Measurements from ENCODE around the gene NCKAP1. TPM values are rescaled to one million over a fixed set of nuclear protein-coding genes. Genes with fewer than 3 reads are reported as not detected.

Gene NCKAP1
- total RNA-seq, 1 experiment from 2014 or later, result 76.2 TPM

GRCh38 chr2:183069174-183069573 is 30.9 kb upstream of the NCKAP1 start:
- no peak overlapping the region for H3K4me2 ChIP-seq (ENCODE audit: low read length)
- H3K9ac ChIP-seq (ENCODE audit: low read length), result no peak overlapping the region
- H3K4me3 ChIP-seq (ENCODE audit: low read length), result no peak overlapping the region
- no peaks in the 10 kb centered on the region for H3K27me3 ChIP-seq (ENCODE audit: low read length)
- H2AFZ ChIP-seq (ENCODE audit: low read length), result no peak overlapping the region
- H3K79me2 ChIP-seq (ENCODE audit: low read length), result no peaks in the 10 kb centered on the region
- intact Hi-C loops (cut with micrococcal nuclease), result no loop called here
- no TSS peak for BruUV-seq (replicated peaks)
- DNase-seq (no peak), ATAC-seq (no peak)
- no peaks in the 10 kb centered on the region for H3K36me3 ChIP-seq (ENCODE audit: low read depth, low read length)
- no peak for TF ChIP-seq EZH2phosphoT487 (IDR thresholded peaks at IDR 0.05; ENCODE audit: borderline replicate concordance, low read length)
- no peaks in the 10 kb centered on the region for H3K9me2 ChIP-seq (replicated peaks; ENCODE audit: low read length)
- ChIA-PET CTCF (no interaction called here), POLR2A (ENCODE audit: unreplicated experiment) (no interaction called here)
- H3K4me1 ChIP-seq (ENCODE audit: insufficient read depth, low read length), result no peaks in the 10 kb centered on the region
- H3F3A ChIP-seq (ENCODE audit: low read length, unreplicated experiment), result no peaks in the 10 kb centered on the region
- no peak overlapping the region for H3K27ac ChIP-seq (ENCODE audit: low read length)
- H3K9me3 ChIP-seq (ENCODE audit: low read length), result 0 out of 2 replicates have a peak, but pooled peaks cover 3% of the 10 kb centered on the region
- H4K20me1 ChIP-seq (ENCODE audit: low read length), result no peaks in the 10 kb centered on the region

- Histone ChIP-seq H3K4me3 (ENCODE audit: low read length) (no peak overlapping the region), H4K20me1 (ENCODE audit: low read length) (no peaks in the 10 kb centered on the region), H3K36me3 (ENCODE audit: low read depth, low read length) (no peaks in the 10 kb centered on the region), H3K4me2 (ENCODE audit: low read length) (no peak overlapping the region), H3K27me3 (ENCODE audit: low read length) (no peaks in the 10 kb centered on the region), H3K4me1 (ENCODE audit: insufficient read depth, low read length) (no peaks in the 10 kb centered on the region), H3F3A (ENCODE audit: low read length, unreplicated experiment) (no peaks in the 10 kb centered on the region), H3K9me3 (ENCODE audit: low read length) (0 out of 2 replicates have a peak, but pooled peaks cover 3% of the 10 kb centered on the region), H3K9ac (ENCODE audit: low read length) (no peak overlapping the region), H2AFZ (ENCODE audit: low read length) (no peak overlapping the region), H3K79me2 (ENCODE audit: low read length) (no peaks in the 10 kb centered on the region), H3K9me2 (replicated peaks; ENCODE audit: low read length) (no peaks in the 10 kb centered on the region), H3K27ac (ENCODE audit: low read length) (no peak overlapping the region)
- CTCF ChIA-PET, result no interaction called here
- BruUV-seq (replicated peaks), result no TSS peak
- DNase-seq (no peak), ATAC-seq (no peak)
- POLR2A ChIA-PET (ENCODE audit: unreplicated experiment), result no interaction called here
- TF ChIP-seq CTCF (conservative IDR thresholded peaks at IDR 0.05; ENCODE audit: low read depth, low read length), result no peak
- intact Hi-C loops (cut with micrococcal nuclease), result no loop called here
These were observed 30.3 kb upstream of the NCKAP1 start for GRCh38 chr2:183068561-183068960.

- POLR2A ChIA-PET (ENCODE audit: unreplicated experiment), result interaction anchor here (0.7 kb wide), 1 partner anchor 1101 kb away, joined by 6 read pairs; no protein-coding TSS in a partner anchor
These were observed 24.8 kb upstream of the NCKAP1 start for GRCh38 chr2:183063083-183063482.

More at GRCh38 chr2:183063083-183063482, 24.8 kb upstream of the NCKAP1 start:
- Histone ChIP-seq H2AFZ (ENCODE audit: low read length) (no peak overlapping the region), H3F3A (ENCODE audit: low read length, unreplicated experiment) (peaks cover 4% of the 10 kb centered on the region), H3K27ac (ENCODE audit: low read length) (no peak overlapping the region), H3K36me3 (ENCODE audit: low read depth, low read length) (no peaks in the 10 kb centered on the region), H3K9ac (ENCODE audit: low read length) (no peak overlapping the region), H3K79me2 (ENCODE audit: low read length) (no peaks in the 10 kb centered on the region), H3K4me3 (ENCODE audit: low read length) (no peak overlapping the region), H3K9me3 (ENCODE audit: low read length) (no peaks in the 10 kb centered on the region), H3K4me1 (ENCODE audit: insufficient read depth, low read length) (peaks cover 12% of the 10 kb centered on the region), H3K9me2 (replicated peaks; ENCODE audit: low read length) (no peaks in the 10 kb centered on the region), H3K27me3 (ENCODE audit: low read length) (no peaks in the 10 kb centered on the region), H4K20me1 (ENCODE audit: low read length) (no peaks in the 10 kb centered on the region), H3K4me2 (ENCODE audit: low read length) (no peak overlapping the region)
- TF ChIP-seq CTCF (conservative IDR thresholded peaks at IDR 0.05; ENCODE audit: low read depth, low read length) (no peak), EZH2 (IDR thresholded peaks at IDR 0.05; ENCODE audit: low read length, unreplicated experiment) (no peak), EZH2phosphoT487 (IDR thresholded peaks at IDR 0.05; ENCODE audit: borderline replicate concordance, low read length) (no peak)
- BruUV-seq (replicated peaks), result no TSS peak
- intact Hi-C loops (cut with micrococcal nuclease), result no loop called here
- CTCF ChIA-PET, result no interaction called here
- DNase-seq (peak; percentile 22), ATAC-seq (no peak)
